ENCODE data around the gene HEY2.

GRCh38 chr6:125789167-125789566 is 39.7 kb downstream of the HEY2 start:
- no peak for TF ChIP-seq CTBP1 (IDR thresholded peaks at IDR 0.05; ENCODE audit: borderline replicate concordance)
- no peak for TF ChIP-seq SUZ12 (IDR thresholded peaks at IDR 0.05)
- TF ChIP-seq ZNF384 (IDR thresholded peaks at IDR 0.05) = no peak
- TF ChIP-seq SP1 (IDR thresholded peaks at IDR 0.05) = no peak
- no peak for TF ChIP-seq PKNOX1 (IDR thresholded peaks at IDR 0.05)
- TF ChIP-seq ARNT (IDR thresholded peaks at IDR 0.05) = no peak
- TF ChIP-seq L3MBTL2 (conservative IDR thresholded peaks at IDR 0.05) = no peak
